Neural crest cell (in vitro differentiated cells): ENCODE measurements around the gene FNBP1L. TPM values are rescaled to one million over a fixed set of nuclear protein-coding genes. Genes with fewer than 3 reads are reported as not detected.

Experiments used
- DNase-seq: peaks from one replicate; pipeline ENCODE4 v3.0.0; 2021; ENCODE audit warnings: low read depth, mixed read lengths, low spot score
- H3K27ac Mint-ChIP-seq: one replicate; pipeline ENCODE4 v1.8.0; 2021; ENCODE audit warnings: mild to moderate bottlenecking, mixed read lengths; ENCODE audit not compliant: unreplicated experiment
- H3K27me3 Mint-ChIP-seq: 2 replicates; pipeline ENCODE4 v1.8.0; 2021; ENCODE audit warnings: low read depth, mild to moderate bottlenecking, mixed read lengths
- H3K36me3 Mint-ChIP-seq: 2 replicates; pipeline ENCODE4 v1.8.0; 2021; ENCODE audit warnings: low read depth, mild to moderate bottlenecking, mixed read lengths
- H3K4me1 Mint-ChIP-seq: 2 replicates; pipeline ENCODE4 v1.8.0; 2021; ENCODE audit warnings: mixed read lengths
- H3K4me3 Mint-ChIP-seq: one replicate; pipeline ENCODE4 v1.8.0; 2021; ENCODE audit warnings: mild to moderate bottlenecking, mixed read lengths
- H3K9me3 Mint-ChIP-seq: 2 replicates; pipeline ENCODE4 v1.8.0; 2021; ENCODE audit warnings: mixed read lengths
- total RNA-seq: library from RNA; stranded (reverse); gene quantifications from 2 replicates; pipeline ENCODE4 v1.2.1, GENCODE V29; 2021
- TF ChIP-seq, protein P1 (sequence below): fragments of 200-600 bp; sonication (generic); conservative IDR thresholded peaks from 2 replicates; pipeline ENCODE4 v1.5.0; 2021; ENCODE audit warnings: antibody characterized with exemption, mild to moderate bottlenecking

FNBP1L gene
- total RNA-seq, 1 donor from 2014 or later: 60.9 TPM

DNA sequence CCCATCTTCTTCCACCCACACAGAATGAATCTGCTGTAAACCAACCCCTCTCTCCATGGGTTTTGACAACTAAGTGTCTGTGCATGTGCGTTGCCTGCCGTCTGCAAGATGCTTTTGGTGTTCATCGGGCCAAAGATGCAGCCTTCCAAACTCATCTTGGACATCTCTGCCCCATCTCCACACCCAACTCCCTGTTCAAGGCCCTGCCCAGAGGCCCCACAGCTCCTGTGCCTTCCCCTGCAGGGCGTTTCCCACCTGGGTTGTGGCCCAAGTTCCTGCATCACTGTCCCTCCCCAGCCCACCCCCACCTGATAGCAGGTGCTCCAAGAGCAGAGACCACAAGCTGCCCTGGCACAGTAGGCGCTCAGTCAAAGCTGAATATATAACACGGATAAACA lies 130.5 kb downstream of the FNBP1L start:
- Mint-ChIP-seq H3K27me3 (no peaks in the 10 kb centered on the region), H3K4me1 (peaks cover 34% of the 10 kb centered on the region)

DNA sequence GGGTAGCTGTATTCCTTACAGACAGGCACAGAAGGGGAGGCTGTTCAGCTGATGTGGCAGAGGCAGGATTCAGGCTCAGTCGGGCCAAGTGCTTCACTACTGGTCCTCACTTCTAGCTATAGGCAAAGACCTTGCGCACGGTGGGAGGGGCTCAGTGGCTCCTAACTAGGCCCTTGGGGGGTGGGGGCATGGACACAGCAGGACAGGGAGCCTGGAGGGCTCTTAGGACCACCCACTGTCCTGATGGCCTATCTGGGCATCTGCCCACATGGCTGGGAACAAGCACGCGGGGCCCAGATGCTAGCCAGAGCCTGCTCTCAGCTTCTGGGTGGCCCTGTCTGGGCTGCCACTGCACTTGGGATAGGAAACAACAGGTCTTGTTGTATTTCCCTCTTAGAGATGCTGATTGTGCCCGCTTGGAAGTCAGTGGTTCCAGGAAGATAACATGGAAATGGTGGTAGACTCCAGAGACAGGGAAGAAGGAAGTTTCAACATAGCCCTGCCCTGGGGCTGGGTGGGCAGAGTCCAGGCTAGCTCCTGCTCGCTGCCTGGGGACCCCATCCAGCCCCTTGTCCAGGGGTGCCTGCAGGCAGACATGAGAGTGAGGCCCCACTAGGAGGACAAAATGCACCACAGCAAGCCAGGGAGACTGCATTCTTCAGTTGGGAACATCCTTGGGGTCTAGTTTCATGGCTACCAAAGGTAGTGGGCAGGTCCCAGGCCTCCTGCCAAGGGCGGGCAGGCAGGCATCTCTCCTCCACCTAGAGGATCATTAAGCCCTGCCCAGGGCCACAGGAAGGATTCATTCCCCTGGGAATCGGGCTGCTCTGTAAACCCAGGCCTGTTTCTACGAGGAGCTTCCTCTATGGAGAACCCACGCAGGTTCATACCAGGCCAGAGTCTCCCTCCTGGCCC lies 131.2 kb downstream of the FNBP1L start:
- Mint-ChIP-seq H3K4me1 (peaks cover 31% of the 10 kb centered on the region), H3K9me3 (no peaks in the 10 kb centered on the region), H3K4me3 (no peak overlapping the region), H3K36me3 (peaks cover 17% of the 10 kb centered on the region), H3K27me3 (no peaks in the 10 kb centered on the region), H3K27ac (no peak overlapping the region)
- TF ChIP-seq, protein P1, sequence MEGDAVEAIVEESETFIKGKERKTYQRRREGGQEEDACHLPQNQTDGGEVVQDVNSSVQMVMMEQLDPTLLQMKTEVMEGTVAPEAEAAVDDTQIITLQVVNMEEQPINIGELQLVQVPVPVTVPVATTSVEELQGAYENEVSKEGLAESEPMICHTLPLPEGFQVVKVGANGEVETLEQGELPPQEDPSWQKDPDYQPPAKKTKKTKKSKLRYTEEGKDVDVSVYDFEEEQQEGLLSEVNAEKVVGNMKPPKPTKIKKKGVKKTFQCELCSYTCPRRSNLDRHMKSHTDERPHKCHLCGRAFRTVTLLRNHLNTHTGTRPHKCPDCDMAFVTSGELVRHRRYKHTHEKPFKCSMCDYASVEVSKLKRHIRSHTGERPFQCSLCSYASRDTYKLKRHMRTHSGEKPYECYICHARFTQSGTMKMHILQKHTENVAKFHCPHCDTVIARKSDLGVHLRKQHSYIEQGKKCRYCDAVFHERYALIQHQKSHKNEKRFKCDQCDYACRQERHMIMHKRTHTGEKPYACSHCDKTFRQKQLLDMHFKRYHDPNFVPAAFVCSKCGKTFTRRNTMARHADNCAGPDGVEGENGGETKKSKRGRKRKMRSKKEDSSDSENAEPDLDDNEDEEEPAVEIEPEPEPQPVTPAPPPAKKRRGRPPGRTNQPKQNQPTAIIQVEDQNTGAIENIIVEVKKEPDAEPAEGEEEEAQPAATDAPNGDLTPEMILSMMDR: no peak
- DNase-seq: no peak

More for the DNA sequence above, 130.5 kb downstream of the FNBP1L start:
- Mint-ChIP-seq H3K27ac (peak overlapping the region; percentile 58), H3K4me3 (no peak overlapping the region), H3K9me3 (no peaks in the 10 kb centered on the region), H3K36me3 (peaks cover 17% of the 10 kb centered on the region)
- TF ChIP-seq, protein P1: no peak
- DNase-seq: no peak

DNA sequence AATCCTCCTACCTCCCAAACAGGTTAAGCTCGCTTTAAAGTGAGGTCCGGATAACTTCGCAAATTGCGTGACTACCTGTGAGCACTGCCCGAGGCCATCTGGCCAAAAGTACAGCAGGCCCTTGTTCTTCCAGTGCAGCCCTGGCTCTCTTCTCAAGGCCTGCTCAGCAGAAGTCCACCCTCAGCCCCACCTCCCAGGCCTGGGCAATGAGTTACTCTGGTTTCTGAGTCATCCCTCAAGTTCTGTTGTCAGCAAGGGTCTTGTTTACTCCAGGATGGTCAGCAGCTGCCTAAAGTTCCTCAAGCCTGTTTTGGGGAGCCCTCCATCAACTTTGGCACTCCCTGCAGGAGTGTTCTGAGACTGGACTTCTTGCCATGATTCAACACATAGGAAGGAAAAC lies 132.0 kb downstream of the FNBP1L start:
- Mint-ChIP-seq H3K27me3 (no peaks in the 10 kb centered on the region), H3K36me3 (peaks cover 14% of the 10 kb centered on the region), H3K4me3 (no peak overlapping the region), H3K4me1 (peaks cover 23% of the 10 kb centered on the region), H3K9me3 (no peaks in the 10 kb centered on the region), H3K27ac (no peak overlapping the region)
- no peak for DNase-seq
- TF ChIP-seq, protein P1: no peak

DNA sequence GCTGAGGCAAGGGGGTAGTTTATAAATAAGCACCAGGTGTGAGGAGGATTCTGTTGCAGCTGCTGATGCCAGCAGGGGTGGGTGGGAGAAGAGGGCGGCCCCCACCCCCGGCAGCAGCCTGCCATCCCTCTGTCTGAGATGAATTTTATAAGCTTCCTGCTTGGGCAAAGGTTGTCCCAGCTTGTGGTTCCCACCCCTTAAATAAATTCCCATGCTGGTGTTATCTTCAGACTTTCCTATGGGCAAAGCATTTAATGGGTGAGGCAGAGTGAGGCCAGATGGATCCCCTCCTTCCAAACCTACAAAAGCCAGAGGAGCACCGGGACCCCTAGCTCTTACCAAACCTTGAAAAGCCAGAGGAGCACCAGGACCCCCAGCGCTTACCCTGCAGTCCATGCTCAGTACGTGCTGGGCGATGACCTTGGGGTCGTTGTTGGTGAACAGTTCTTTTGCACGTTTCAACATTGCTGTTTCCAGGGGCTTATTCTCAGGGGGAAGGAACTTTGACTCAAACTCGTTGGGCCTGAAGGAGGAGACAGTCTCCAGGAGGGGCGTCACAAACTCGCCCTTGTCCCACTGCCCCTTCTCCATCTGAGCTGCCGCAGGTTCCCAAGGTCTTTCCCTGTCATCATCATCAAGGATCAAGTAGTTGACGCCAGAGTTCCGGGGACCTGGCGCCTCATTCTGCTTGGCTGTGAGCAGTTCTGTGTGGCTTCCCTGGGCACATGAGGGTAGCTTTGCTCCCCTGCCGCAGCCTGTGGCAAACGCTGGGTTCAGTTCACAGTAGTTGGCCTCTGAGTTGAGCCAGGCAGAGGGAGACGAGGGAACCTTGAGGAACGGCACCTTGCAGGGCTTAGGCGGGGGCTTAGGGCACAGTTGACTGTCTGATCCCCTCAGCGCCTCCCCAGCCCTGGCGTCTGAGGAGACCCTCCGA lies 134.3 kb downstream of the FNBP1L start:
- peaks cover under 1% of the 10 kb centered on the region for H3K4me1 Mint-ChIP-seq
- no peak overlapping the region for H3K27ac Mint-ChIP-seq
- TF ChIP-seq, protein P1: no peak
- no peak for DNase-seq
- H3K36me3 Mint-ChIP-seq: peaks cover 14% of the 10 kb centered on the region
- H3K27me3 Mint-ChIP-seq: no peaks in the 10 kb centered on the region
- no peaks in the 10 kb centered on the region for H3K9me3 Mint-ChIP-seq
- H3K4me3 Mint-ChIP-seq: no peak overlapping the region

DNA sequence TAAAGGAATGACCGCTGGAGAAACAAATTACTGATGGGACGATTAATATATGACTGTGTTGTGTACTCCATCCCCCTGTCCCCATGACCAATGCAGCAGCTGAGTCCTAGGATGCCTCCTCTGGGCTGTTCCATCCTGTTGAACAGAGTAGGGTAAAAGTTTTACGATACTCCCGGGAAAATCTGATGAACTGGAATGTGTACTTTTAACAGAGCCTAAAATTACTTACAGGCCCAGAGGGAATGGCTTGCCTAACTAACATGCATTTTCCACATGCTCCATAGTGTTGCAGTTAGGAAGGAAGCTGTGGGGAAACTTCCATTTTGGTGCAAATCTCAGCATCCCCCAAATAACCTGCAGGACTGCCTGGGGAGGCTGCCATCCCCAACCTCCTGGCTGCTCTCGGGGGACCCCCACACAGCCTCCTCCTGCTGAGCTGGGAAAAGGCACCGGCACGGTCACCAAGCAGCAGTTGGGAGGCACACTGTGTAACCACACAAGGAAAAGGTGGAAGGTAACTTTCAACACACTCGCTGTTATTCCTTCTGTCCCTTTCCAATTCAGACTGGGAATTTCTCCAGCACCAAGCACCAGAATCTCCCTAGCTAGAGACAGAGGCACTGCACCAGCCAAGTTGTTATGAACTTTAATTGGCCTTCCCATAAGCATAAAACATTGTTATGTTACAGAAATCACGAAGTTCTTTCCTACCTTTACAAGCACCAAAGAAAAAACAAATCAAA lies 136.5 kb downstream of the FNBP1L start:
- Mint-ChIP-seq H3K36me3 (peaks cover 28% of the 10 kb centered on the region), H3K4me1 (peaks cover 16% of the 10 kb centered on the region), H3K4me3 (no peak overlapping the region), H3K27ac (no peak overlapping the region), H3K27me3 (no peaks in the 10 kb centered on the region), H3K9me3 (no peaks in the 10 kb centered on the region)
- TF ChIP-seq, protein P1: no peak
- DNase-seq: no peak
